SW480 (cell line): ENCODE measurements around the gene CSMD2.
"Not testable (repeated sequence)": the region's sequence is repeated elsewhere in the genome, so short reads cannot be mapped to it uniquely, and the experiment has no call there.

Experiments used
- DNase-seq: peaks from one replicate; pipeline ENCODE4 v3.0.0-alpha.2; 2016; ENCODE audit warnings: low spot score

CSMD2 gene

DNA sequence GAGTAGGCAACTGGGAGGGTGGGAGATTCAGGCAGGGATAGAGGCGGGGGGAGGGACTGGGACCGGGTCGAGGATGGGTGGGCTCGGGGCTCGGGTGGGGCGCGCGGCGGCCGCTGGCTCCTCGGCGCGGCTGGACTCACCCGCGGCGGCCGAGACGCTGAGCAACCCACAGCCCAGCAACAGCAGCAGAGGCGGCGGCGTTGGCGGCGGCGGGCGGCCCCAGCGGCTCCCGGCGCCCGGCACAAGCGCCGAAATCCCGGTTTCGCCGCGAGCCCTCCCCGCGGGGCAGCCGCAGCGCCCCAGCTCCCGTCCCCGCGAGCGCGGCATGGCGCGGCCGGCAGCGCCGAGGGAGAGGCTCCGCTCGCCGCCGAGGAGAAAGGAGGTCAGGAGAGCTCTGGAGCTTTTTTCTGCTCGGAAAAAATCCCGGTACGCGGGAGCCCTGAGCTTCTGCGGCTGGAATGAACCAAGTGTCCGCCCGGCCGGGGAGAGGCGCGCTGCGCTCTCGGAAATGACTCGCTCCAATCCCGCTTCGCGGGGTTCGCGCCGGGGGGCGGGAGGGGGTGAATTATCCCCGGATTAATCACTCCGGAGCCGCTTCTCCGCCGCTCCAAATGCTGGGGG, at the start of gene CSMD2:
Gene CSMD2 (minus strand): TSS at position 460 of the 621 bp plus-strand sequence. CDS start 133 bp downstream, at position 327.
- DNase-seq, result peak; percentile 11

DNA sequence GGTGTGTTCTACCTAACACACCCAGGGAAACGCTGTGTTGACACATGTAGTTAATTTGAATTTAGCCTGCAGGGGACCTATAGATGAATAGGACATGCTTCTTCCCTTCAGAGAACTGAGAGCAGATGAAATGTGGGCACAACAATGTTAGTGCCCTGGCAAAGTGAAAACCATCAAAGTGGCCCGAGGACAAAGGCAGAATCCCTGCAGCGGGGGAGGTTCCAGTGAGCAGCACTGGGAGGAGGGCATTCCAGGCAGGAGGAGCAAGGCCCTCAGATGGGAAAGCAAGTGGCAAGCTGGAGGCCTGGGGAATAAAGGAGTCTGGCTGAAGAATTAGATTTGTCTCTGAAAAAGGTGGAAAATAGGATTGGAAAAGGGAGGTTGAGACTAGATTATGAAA, 48.9 kb upstream of the CSMD2 start:
- no peak for DNase-seq

- DNase-seq, result no peak
Observed at GRCh38 chr1:34212673-34213072, 47.6 kb upstream of the CSMD2 start.

DNA sequence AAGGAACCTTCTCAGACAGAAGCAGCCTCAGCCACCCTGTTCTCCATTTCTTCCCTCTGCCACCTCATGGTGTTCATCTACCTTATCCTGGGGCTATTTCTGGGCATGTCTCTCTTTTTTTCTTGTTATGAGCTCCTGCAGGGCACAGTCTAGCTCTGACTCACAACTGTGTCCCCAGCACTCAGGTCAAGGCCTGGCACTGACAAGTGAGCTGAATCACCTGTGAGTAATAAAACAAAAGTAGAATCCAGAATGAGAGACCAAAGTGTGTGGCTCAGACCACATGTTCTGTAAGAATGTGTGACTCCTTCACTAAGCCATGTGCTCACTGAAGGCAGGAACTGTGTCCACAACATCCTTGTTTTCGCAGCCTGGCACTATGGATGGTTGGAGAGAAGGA, 34.9 kb upstream of the CSMD2 start:
- peak; percentile 57 for DNase-seq

DNA sequence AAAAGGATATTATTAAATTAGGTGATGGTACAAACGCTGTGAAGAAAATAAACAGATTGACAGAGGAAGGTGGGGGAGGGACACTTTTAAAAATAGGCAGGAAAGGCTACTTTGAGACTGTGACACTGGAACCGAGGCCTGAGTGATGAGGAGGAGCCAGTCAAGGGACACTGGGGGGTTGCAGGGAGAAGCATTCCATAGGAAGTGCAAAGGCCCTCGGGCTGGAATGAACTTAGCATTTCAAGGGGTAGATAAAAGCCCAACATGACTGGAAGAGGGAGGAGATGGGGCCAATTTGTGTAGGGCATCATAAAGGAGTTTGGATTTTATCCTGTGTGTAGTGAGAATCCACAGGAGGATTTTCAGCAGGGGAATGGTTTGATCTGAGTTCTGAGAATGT, 27.6 kb upstream of the CSMD2 start:
- no peak for DNase-seq

GRCh38 chr1:34190692-34191091, 25.7 kb upstream of the CSMD2 start:
- peak; percentile 42 for DNase-seq

DNA sequence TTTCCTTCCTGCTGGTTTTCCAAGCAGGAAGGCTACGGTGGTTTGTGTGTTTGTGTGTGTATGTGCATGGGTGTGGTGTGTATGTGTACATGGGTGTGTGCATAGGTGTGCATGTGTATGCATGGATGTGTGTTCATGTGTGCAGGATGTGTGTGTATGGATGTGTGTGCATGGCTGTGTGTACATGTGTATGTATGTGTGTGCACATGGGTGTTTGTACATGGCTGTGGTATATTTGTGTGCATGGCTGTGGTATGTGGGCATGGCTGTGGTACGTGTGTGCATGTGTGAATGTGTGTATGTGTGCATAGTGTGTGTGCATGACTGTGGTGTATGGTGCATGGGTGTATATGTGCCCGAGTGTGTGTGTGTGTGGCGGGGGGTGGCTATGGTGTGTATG, 24.0 kb upstream of the CSMD2 start:
- DNase-seq, result no peak

GRCh38 chr1:34188418-34188817, 23.4 kb upstream of the CSMD2 start:
- DNase-seq, result no peak

DNA sequence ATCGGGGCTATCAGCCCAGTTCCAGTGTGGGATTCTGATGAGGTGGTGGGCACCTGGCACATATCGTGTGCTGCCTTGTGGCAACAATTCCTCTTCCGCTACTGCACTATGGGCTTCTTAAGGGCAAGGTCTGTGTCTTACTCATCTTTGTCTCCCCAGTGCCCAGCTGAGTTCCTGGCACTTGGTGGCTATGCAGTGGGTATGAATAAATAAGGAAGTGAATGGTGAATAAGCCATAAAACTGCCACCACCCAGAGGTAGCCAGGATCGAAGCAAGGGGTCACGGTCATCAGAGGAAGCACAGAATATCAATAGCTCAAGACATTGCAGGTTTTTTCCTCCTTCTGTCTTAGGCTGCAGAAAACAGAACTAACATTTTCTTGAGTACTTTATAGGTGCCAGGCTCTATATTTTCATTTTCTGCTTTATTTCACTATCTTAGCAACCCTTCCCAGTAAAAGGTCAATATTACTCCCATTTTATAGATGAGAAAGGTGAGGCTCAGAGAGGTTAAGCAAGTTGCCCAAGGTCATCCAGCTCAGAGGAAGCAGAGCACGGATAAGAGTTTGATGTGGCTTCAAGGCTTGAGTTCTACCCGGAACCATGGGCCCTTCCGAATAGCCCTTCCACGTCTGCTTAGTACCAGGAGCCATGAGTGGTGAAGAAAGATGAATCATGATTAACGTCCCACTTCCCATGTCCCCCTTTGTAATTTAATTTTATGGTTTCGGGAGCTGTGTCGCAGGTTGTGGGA, 21.9 kb upstream of the CSMD2 start:
- DNase-seq, result no peak

DNA sequence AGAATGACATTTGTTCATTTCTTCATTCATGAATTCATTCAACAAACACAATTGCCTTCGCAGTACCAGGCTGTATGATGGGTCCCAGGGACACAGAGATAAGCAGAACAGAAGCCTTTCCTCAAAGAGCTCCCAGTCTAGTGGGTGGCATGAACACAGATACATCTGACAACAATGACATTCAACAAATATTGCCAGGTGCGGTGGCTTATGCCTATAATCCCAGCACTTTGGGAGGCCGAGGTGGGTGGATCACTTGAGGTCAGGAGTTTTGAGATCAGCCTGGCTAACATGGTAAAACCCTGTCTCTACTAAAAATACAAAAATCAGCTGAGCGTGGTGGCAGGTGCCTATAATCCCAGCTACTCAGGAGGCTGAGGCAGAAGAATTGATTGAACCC, 18.4 kb upstream of the CSMD2 start:
- not testable (repeated sequence) for DNase-seq

GRCh38 chr1:34178072-34178471, 13.0 kb upstream of the CSMD2 start:
- DNase-seq, result no peak

DNA sequence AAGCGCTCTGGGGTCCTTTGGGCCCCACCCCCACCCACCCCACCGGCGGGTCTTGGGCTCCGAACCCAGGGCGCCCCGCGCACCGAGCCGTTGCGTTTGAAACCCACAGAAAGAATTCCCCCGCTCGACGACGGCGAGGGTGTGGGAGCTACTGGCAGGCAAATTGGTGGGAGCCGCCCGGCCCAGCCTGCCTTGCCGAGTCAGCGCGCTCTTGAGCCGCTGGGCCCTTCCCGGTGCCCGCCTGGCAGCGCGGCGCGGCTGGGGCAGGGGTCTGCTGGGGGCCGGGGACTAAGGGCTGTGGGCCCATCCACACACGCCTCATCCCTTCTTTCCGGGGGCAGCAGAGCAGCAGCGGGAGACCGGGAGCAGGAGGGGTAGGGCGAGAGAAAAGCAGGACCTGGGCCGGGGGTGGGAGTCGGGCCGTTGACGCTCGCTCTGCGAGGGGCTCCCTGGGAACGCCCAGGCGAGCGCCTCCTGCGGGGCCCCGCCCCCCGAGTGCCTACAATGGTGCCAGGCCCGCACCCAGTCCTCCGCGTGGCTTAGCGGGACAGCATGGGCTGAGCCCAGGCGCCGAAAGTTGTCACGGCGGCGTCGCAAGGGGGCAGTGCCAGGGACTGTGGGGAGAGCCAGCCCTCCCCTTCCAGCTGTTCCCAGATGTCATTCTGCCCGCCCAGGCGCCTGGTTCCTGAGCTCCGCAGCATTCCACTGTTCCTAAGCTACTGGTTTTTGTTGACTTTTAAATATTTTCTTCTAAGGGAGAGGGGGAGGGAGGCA, 12.0 kb upstream of the CSMD2 start, which contains the start of gene C1orf94:
Gene C1orf94 (plus strand): TSS at position 78 of the 774 bp plus-strand sequence. CDS start 883 bp downstream, outside the sequence.
- no peak for DNase-seq

- no peak for DNase-seq
Observed at GRCh38 chr1:34175744-34176143, 10.7 kb upstream of the CSMD2 start.

DNA sequence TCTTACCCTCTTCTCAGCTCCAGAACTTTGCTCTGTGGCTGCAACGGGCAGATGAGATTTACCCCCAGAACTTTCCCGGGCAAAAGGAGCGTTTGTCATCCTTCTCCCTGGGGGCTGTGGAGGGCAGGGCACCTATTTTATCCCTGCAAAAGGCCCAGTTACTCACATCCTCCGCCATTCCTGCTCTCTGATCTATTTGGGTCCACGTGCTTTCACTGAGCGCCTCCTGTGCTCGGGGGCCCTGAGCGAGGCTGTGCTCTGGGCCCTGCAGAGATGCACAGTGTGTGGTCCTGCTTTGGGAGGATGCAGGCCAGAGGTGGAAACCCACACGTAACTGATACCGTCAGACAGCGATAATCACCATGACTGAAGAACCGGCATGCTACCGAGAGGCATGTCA, 2.4 kb upstream of the CSMD2 start:
- DNase-seq, result no peak

DNA sequence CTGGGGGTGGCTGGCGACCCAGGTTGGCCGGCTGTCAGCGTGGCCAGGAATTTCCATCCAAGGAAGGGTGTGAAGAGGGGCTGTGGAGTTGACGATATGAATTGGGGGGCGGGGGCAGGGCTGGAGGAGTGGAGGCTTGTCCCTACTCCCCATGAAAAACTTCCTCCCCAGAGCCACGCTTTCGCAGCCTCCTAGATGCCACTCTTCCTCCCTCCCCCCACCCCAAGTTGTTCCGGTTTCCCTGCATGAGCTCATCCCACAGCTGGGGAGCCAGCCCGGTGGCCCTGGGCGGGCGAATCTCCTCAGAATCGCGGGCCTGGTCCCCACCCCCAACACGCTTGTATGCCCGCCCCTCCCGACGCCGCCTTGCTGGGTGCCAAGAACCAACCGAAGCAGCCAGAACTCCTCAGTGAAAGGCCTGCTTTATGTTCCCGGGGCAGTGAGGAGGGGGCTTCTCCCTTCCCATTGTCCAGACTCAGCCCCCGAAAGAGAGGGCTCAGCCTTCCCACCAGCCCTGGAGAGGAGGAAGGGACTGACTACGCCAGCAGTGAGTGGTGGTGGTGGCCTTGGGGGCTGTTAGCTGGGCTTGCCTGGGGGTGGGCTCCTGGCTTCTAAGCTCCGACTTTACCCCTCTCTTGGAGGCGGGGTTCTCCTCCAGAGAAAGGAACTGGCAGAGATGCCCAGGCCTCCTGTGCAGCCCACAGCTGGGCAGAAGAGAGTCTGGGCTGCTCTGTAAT, 1.8 kb upstream of the CSMD2 start:
- DNase-seq, result no peak

DNA sequence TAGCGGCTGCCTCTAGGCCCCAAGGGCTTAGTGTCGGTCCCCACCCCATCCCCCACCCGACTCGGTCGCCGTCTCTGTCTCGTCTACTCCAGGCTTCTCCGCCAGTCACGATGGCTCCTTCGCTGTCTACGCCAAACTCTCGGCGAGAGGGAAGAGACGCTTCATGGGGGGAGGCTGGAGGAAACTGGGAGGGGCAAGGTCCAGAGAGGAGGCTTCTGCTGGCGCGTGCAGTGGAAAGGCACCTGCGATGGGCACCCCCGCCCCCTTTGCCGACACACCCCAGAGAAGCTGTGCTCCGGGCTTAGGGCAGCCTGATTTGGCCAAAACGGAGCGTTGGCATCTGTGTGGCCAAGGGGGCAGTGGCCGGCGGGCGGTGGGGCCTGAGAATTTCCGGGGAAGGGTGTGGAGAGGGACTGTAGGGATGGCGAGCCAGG, 1.2 kb upstream of the CSMD2 start:
- DNase-seq, result no peak

GRCh38 chr1:34165422-34165921, 442 bp upstream of the CSMD2 start:
- no peak for DNase-seq

DNA sequence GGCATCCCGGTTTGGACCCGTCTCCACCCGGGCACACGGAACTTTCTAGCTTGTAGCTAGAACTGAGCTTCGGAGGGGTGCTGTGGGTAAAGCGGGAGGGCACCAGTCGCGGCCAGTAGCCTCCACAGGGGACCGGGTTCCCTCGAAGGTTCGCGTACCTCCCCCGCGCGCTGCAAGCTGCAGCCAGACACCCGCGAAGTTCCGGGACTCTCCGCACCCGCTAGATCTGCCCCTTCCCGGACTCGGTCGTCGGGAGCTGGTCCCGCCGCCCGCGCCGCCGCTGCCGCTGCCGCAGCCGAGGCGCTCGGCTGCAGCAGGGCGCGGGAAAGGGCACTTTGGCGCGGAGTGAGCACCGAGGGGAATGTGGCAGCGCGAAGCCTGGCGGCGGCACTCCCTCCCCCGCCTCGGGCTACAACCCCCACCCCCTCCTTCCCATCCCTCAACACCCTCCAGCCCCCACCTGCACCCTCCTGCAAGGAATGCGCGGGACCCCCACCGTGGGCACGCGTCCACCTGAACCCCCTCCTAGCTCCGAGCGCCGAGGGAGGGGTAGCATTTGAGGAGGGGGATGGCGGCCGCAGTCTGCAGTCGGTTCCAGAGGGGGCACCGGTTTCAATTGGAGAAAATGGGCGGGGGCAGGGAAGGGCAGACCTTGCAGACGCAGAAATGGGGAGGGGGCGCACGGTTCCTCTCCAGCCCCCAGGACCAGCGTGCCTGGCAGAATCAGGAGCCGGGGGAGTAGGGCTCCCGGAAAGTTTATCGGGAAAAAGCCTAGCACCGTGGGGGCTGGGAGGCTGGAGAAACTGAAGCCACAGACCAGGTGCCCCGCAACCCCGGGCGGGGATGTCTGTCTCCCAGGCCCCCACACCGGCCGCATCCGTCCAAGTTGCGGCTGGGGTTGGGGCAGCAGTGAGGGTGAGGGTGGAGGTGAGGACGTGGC, 968 bp downstream of the CSMD2 start:
- DNase-seq, result no peak

GRCh38 chr1:34162852-34163766, 1.9 kb downstream of the CSMD2 start:
- DNase-seq, result peak; percentile 73

DNA sequence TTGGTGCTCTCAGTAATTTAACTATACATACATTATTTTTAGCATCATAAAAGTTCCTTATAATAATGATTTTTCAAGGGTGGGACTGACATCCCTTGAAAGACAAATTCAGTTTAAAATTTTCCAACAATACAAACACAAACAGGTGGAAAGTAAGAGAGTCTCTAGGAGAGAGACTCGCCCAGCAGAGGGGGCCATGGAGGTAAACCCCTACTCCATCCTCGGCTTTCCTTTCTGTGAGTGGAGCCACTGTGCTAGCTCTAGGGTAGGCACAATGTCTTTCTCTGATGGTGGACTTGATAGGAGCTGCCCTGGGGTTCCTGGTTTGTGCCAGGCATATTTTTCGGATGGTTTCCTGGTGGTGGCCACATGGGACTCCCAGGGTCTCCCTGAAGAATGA, 8.3 kb downstream of the CSMD2 start:
- no peak for DNase-seq
